Tibial nerve (tissue), 4 donors: ENCODE measurements around the gene STX8. TPM values are rescaled to one million over a fixed set of nuclear protein-coding genes. Genes with fewer than 3 reads are reported as not detected.

Experiments
- DNase-seq, 2 donors: peaks; one replicate each; pipeline ENCODE4 v3.0.0-alpha.2; 2019; ENCODE audit warnings: low spot score in 2 of 2
- H3K27ac ChIP-seq, 4 donors: fragments of 200-600 bp; sonication (generic) in 3 of 4; one replicate each; pipeline ENCODE4 v1.5.1; 2017 to 2019; ENCODE audit warnings: mild to moderate bottlenecking in 1 of 4
- H3K27me3 ChIP-seq, 2 donors: fragments of 200-600 bp; sonication (generic) in 1 of 2; one replicate each; pipeline versions ENCODE4 v1.5.1 to v1.6.0; 2017 to 2019
- H3K36me3 ChIP-seq, 3 donors: fragments of 200-600 bp; sonication (generic); one replicate each; pipeline ENCODE4 v1.5.1; 2018 to 2019
- H3K4me1 ChIP-seq, 4 donors: fragments of 200-600 bp; sonication (generic) in 3 of 4; one replicate each; pipeline ENCODE4 v1.5.1; 2017 to 2019
- H3K4me3 ChIP-seq, 4 donors: fragments of 200-600 bp; sonication (generic) in 3 of 4; one replicate each; pipeline ENCODE4 v1.5.1; 2017 to 2019; ENCODE audit warnings: mild to moderate bottlenecking in 1 of 4, moderate library complexity in 1 of 4
- H3K9me3 ChIP-seq, 4 donors: fragments of 200-600 bp; sonication (generic) in 3 of 4; one replicate each; pipeline ENCODE4 v1.5.1; 2017 to 2019
- EP300 ChIP-seq, 2 donors: sonication (generic); formaldehyde crosslinking; IDR thresholded peaks; one replicate each; pipeline ENCODE4 v1.6.1; 2017; ENCODE audit warnings: antibody characterized with exemption in 2 of 2, mild to moderate bottlenecking in 1 of 2
- POLR2A ChIP-seq, 2 donors: fragments of 450-650 bp; IDR thresholded peaks; one replicate each; pipeline ENCODE4 v1.6.1; 2017; ENCODE audit warnings: antibody characterized with exemption in 2 of 2, mild to moderate bottlenecking in 2 of 2, moderate library complexity in 2 of 2
- WGBS, 2 donors: methylation state at CpG; one replicate each; pipeline ENCODE4 v1.1.5; 2018; 5-methylcytosine and 5-hydroxymethylcytosine counted together
- total RNA-seq, 4 donors: library from RNA; depleted of rRNA; stranded (reverse); fragments of >200 nt; gene quantifications; one replicate each; pipeline ENCODE4 v1.1.0, GENCODE V29; 2016
- TF ChIP-seq, protein P1 (sequence below), 5 experiments: fragments of 200-600 bp in 3 of 5; fragments of 450-650 bp in 2 of 5; sonication (generic) in 3 of 5; IDR thresholded peaks; one replicate each; pipeline ENCODE4 v1.5.1; 2016 to 2019; ENCODE audit warnings: antibody characterized with exemption in 5 of 5, mild to moderate bottlenecking in 3 of 5, moderate library complexity in 2 of 5

The STX8 gene
- total RNA-seq, 4 donors from 2014 or later: 57.7 to 97.2 (median 69.1) TPM

DNA sequence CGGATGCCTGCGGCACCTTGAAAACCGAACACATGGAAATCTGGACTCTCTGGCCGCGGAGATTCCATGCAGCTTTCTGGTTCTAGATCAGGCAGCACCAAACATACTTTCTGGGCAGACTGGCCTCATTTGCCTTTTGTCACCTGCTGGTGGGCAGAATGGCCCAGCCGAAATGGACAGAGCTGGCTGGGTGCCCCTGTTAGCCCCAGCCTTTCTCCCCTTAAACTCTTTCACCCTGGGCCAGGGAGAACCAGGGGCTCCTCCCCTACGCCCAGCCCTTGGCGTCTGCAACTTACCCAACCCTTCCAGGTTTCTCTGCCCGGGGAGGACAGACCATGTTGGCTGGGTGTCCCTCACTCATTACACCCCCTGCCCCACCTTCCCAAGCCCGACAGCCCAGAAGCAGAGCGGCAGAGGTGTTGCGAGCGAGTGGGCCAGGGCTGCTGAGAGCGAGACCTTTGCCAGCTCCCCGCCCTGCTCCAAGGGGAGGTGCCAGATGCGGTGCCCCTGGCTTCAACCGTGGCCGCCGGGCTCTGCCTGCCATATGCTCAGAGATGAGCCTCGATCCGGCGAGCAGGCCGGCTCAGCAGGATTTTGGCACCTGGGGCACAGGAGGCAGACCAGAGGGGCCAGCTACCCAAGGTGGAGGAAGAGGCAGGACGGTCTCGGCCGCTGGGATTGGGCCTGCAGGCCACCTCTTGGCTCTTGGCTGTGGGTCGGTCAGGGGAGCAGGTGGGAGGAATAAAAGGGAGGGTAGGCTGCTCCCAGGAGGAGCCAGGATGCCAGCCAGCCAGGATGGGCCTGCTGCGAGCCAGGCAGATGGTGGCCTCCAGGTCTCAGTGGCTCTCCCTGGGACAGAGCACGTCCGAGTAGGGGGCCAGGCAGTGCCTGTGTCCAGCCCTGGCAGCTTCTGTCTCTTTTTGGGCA, 363.0 kb downstream of the STX8 start:
- Histone ChIP-seq H3K27ac (no peak overlapping the region), H3K4me1 (peaks cover 0 to 9% (median 0%) of the 10 kb centered on the region in 4 donors), H3K27me3 (no peaks in the 10 kb centered on the region), H3K4me3 (no peak overlapping the region), H3K36me3 (peaks cover 0 to 3% (median 0%) of the 10 kb centered on the region in 3 donors), H3K9me3 (peaks cover 0 to 18% (median 0%) of the 10 kb centered on the region in 4 donors)
- WGBS, 2 donors: 91 to 93% methylated on average over 26 to 27 of the region's 30 CpGs
- TF ChIP-seq EP300 (IDR thresholded peaks at IDR 0.05): no peak
- no peak for TF ChIP-seq POLR2A (IDR thresholded peaks at IDR 0.05)
- TF ChIP-seq, protein P1, sequence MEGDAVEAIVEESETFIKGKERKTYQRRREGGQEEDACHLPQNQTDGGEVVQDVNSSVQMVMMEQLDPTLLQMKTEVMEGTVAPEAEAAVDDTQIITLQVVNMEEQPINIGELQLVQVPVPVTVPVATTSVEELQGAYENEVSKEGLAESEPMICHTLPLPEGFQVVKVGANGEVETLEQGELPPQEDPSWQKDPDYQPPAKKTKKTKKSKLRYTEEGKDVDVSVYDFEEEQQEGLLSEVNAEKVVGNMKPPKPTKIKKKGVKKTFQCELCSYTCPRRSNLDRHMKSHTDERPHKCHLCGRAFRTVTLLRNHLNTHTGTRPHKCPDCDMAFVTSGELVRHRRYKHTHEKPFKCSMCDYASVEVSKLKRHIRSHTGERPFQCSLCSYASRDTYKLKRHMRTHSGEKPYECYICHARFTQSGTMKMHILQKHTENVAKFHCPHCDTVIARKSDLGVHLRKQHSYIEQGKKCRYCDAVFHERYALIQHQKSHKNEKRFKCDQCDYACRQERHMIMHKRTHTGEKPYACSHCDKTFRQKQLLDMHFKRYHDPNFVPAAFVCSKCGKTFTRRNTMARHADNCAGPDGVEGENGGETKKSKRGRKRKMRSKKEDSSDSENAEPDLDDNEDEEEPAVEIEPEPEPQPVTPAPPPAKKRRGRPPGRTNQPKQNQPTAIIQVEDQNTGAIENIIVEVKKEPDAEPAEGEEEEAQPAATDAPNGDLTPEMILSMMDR (IDR thresholded peaks at IDR 0.05): no peak
- no peak for DNase-seq

DNA sequence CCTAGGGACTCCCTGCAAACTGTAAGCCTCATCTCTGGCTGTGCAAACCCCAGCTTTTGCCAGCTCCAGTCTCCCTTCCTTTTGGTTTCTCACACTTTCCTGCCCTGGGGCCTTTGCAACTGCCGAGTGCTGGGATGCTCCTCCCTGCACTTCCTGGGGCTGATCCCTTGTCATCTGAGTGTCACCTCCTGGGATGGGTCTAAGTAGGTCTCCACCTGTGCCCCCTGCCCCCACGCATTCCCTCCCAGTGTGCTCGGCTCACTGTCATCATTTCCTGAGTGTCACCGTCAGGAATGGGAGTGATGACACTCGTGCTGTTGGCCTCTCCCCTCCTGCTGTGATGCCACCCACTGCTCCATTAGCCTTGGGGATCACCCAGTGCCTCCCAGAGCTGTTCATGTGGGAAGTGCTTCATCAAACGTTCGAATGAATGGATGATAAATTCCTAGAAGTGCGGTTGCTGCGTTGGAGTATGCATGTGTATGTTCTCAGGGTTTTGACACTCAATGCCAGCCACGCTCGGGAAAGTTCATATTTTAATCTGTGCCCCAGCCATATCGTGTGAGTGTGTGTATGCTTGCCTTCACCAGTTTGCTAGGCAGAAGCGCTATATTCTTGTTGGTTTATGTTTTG, 364.4 kb downstream of the STX8 start:
- no peak overlapping the region for H3K4me3 ChIP-seq
- H3K4me1 ChIP-seq: peaks cover 0 to 7% (median 4%) of the 10 kb centered on the region in 4 donors
- no peak overlapping the region for H3K27ac ChIP-seq
- no peaks in the 10 kb centered on the region for H3K27me3 ChIP-seq
- H3K36me3 ChIP-seq: peaks cover 0 to 3% (median 0%) of the 10 kb centered on the region in 3 donors
- WGBS, 2 donors: 72 to 75% methylated on average over 13 of the region's 13 CpGs
- TF ChIP-seq, protein P1 (IDR thresholded peaks at IDR 0.05): no peak
- TF ChIP-seq EP300 (IDR thresholded peaks at IDR 0.05) (no peak), POLR2A (IDR thresholded peaks at IDR 0.05) (no peak)
- peaks cover 0 to 14% (median 0%) of the 10 kb centered on the region in 4 donors for H3K9me3 ChIP-seq
- DNase-seq: no peak

DNA sequence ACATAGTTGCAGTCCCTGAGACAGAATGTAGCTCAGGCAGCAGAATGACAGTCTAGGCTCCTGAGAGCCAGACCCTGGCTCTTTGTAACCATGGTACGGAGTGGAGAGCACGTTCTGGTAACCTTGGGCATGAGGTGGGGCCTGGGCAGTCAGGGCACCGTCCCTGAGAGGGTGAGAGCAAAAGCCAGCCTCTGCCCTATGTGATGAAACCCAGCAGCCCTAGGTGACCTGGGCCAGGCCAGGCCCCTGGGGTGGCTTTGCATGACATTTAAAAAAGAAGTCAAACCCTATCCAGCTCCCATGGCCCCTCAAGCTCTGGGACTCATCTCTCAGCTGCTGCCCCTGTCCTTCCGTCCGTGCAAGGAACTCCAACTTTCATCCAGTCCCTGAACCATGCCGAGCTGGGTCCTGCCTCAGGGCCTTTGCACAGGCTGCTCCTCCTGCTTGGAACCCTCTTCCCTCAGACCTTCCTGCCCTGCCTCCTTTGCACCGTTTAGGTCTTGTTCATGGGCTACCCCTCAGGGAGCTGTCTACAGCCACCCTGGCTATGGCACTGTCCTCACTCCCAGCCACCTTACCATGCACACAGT, 365.7 kb downstream of the STX8 start:
- Histone ChIP-seq H3K27me3 (no peaks in the 10 kb centered on the region), H3K4me1 (peaks cover 0 to 13% (median 11%) of the 10 kb centered on the region in 4 donors), H3K27ac (no peak overlapping the region), H3K4me3 (no peak overlapping the region), H3K36me3 (no peaks in the 10 kb centered on the region), H3K9me3 (peaks cover 0 to under 1% (median 0%) of the 10 kb centered on the region in 4 donors)
- WGBS, 2 donors: 80 to 83% methylated on average over 7 of the region's 7 CpGs
- TF ChIP-seq EP300 (IDR thresholded peaks at IDR 0.05): no peak
- TF ChIP-seq, protein P1 (IDR thresholded peaks at IDR 0.05): no peak
- TF ChIP-seq POLR2A (IDR thresholded peaks at IDR 0.05): no peak
- DNase-seq: no peak

DNA sequence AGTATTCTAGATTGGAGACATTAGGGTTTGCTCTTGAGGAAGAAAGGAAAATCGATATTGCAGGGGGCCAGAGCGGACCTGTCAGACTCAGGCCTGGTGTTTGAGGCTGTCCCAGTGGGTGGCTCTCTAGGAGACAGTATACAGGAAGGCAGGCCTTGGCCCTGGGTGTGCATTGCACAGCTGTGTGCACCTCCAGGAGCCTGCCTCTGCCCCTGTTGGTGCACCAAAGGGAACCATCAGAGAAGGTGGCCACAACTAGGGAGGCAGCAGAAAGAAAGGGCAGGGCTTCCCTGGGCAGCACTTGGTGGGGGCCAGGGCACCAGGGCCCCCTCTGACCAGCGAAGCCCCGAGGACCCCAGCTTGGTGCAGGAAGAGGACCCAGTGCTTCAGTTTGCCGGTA, 366.3 kb downstream of the STX8 start:
- H3K4me1 ChIP-seq: peaks cover 0 to 13% (median 11%) of the 10 kb centered on the region in 4 donors
- WGBS, 2 donors: 96 to 98% methylated on average over 5 of the region's 5 CpGs
- TF ChIP-seq, protein P1 (IDR thresholded peaks at IDR 0.05): no peak
- TF ChIP-seq EP300 (IDR thresholded peaks at IDR 0.05): no peak
- no peak for TF ChIP-seq POLR2A (IDR thresholded peaks at IDR 0.05)
- H3K9me3 ChIP-seq: no peaks in the 10 kb centered on the region
- no peaks in the 10 kb centered on the region for H3K36me3 ChIP-seq
- no peak overlapping the region for H3K27ac ChIP-seq
- H3K27me3 ChIP-seq: no peaks in the 10 kb centered on the region
- H3K4me3 ChIP-seq: no peak overlapping the region
- DNase-seq: no peak
